ENCODE measurements around the gene PPP2R2C. TPM values are rescaled to one million over a fixed set of nuclear protein-coding genes. Genes with fewer than 3 reads are reported as not detected.

The PPP2R2C gene
- total and polyA plus RNA-seq, 5 donors from 2014 or later, result not detected

DNA sequence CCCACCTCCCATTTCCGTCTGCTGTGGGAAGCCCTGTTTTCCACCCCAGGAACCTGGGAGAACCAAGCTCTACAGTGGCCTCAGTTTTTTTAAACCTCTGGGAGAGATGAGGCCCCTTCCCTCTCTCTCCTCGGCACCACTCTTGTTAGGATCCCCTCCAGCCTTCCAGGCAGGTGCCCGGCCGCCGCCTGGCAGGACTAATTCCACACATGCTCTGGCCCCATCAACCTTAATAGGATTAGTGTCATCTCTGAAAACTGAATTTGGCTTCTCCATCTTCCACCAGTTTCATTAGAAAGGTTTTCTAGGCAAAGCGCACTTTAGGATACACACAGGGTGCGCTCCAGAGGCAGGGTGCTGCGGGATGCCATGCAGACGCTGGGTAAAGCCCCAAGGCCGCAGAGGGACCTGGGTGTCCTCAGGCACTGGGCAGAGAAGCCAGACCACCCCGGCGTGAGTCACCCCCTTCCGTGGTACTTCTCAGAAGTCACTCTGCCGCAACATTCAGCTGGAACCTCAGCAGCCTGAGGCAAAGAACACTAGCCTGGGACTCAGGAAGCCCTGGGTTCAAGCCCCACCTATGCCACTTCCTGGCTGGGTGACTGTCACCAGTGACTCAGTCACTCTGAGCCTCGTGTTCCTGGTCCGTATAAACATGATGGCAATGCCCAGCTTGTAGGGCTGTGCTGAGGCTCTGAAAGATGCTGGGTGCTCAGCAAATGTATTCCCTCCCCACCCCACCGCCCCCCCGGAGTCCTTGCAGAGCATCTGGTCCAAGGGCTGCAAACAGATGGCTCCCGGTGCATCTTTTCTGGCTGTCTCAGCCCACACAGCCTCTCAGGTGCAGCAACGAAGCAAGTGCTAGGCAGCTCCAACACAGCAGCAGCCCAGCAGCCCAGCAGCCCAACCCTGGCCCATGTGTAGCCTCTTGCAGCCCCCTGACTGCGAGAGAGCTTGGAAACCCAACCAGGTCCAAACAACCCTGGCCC lies 29.1 kb downstream of the PPP2R2C start:
- DNase-seq, result no peak
- Histone ChIP-seq H3K4me1 (ENCODE audit: control insufficient read depth, insufficient read depth, low read length, poor library complexity, severe bottlenecking) (no peaks in the 10 kb centered on the region), H3K4me3 (ENCODE audit: low read depth, low read length) (no peak overlapping the region), H3K36me3 (ENCODE audit: control insufficient read depth, insufficient read depth, low read length) (no peaks in the 10 kb centered on the region), H3K9me3 (ENCODE audit: control insufficient read depth in 2 of 2, low read length in 2 of 2) (no peaks in the 10 kb centered on the region), H3K27me3 (ENCODE audit: control insufficient read depth, insufficient read depth, low read length) (no peaks in the 10 kb centered on the region), H3K27ac (ENCODE audit: insufficient read depth, low read length, poor library complexity, severe bottlenecking) (no peak overlapping the region)
- Mint-ChIP-seq H3K36me3 (no peaks in the 10 kb centered on the region), H3K27me3 (peaks cover 15% of the 10 kb centered on the region), H3K9me3 (peaks cover 0 to 1% (median 0%) of the 10 kb centered on the region in 7 donors), H3K4me3 (no peak overlapping the region), H3K4me1 (no peaks in the 10 kb centered on the region), H3K27ac (no peak overlapping the region)
- ATAC-seq (ENCODE audit: low read depth in 2 of 2), result no peak

DNA sequence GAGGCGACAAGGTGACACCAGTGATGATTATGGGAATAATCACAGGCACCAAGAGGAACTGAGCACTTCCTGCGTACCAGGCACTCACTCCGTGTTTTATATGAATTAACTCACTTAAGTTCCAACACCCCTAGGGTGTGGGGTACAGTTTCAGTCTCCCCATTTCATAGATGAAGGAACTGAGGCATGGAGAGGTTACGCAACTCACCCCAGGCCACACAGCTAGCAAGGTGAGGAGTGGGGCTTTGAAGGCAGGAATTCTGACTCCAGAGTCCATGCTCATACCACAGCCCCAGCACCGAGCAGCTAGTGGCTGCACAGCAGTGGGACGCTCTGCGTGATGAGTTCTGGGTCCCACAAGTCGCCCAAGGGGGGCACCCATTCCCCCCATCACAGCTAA lies 29.9 kb downstream of the PPP2R2C start:
- Histone ChIP-seq H3K9me3 (ENCODE audit: control insufficient read depth in 2 of 2, low read length in 2 of 2) (no peaks in the 10 kb centered on the region), H3K27me3 (ENCODE audit: control insufficient read depth, insufficient read depth, low read length) (no peaks in the 10 kb centered on the region), H3K36me3 (ENCODE audit: control insufficient read depth, insufficient read depth, low read length) (no peaks in the 10 kb centered on the region), H3K27ac (ENCODE audit: insufficient read depth, low read length, poor library complexity, severe bottlenecking) (no peak overlapping the region), H3K4me1 (ENCODE audit: control insufficient read depth, insufficient read depth, low read length, poor library complexity, severe bottlenecking) (no peaks in the 10 kb centered on the region), H3K4me3 (ENCODE audit: low read depth, low read length) (no peak overlapping the region)
- H3K27ac Mint-ChIP-seq, result no peak overlapping the region
- H3K9me3 Mint-ChIP-seq, result peaks cover 0 to 1% (median 0%) of the 10 kb centered on the region in 7 donors
- no peak overlapping the region for H3K4me3 Mint-ChIP-seq
- DNase-seq, result no peak
- H3K27me3 Mint-ChIP-seq, result peaks cover 15% of the 10 kb centered on the region
- no peaks in the 10 kb centered on the region for H3K4me1 Mint-ChIP-seq
- ATAC-seq (ENCODE audit: low read depth in 2 of 2), result no peak
- H3K36me3 Mint-ChIP-seq, result no peaks in the 10 kb centered on the region

DNA sequence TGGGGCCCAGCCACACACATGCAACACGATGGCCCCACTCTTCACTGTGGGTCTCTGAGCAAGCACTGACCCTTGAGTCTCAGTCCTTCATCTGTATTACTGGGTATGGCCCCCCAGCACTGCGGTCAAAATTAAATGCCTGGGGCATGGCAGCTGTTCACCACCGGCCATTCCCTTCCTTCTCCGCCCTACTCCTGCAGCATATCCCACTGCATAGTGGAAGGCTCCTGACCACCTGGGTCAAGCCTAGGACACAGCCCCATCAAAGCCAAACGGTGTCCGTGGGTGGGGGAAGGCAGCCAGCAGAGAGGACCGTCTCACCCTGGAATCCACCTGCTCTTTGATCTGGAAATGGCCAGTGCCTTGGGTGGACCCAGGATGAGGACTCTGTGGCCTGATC lies 30.7 kb downstream of the PPP2R2C start:
- H3K4me3 Mint-ChIP-seq, result no peak overlapping the region
- Histone ChIP-seq H3K4me3 (ENCODE audit: low read depth, low read length) (no peak overlapping the region), H3K27ac (ENCODE audit: insufficient read depth, low read length, poor library complexity, severe bottlenecking) (no peak overlapping the region), H3K27me3 (ENCODE audit: control insufficient read depth, insufficient read depth, low read length) (no peaks in the 10 kb centered on the region), H3K9me3 (ENCODE audit: control insufficient read depth in 2 of 2, low read length in 2 of 2) (no peaks in the 10 kb centered on the region), H3K36me3 (ENCODE audit: control insufficient read depth, insufficient read depth, low read length) (no peaks in the 10 kb centered on the region), H3K4me1 (ENCODE audit: control insufficient read depth, insufficient read depth, low read length, poor library complexity, severe bottlenecking) (no peaks in the 10 kb centered on the region)
- no peak for DNase-seq
- peaks cover 15% of the 10 kb centered on the region for H3K27me3 Mint-ChIP-seq
- H3K36me3 Mint-ChIP-seq, result no peaks in the 10 kb centered on the region
- peaks cover 0 to 1% (median 0%) of the 10 kb centered on the region in 7 donors for H3K9me3 Mint-ChIP-seq
- H3K4me1 Mint-ChIP-seq, result no peaks in the 10 kb centered on the region
- H3K27ac Mint-ChIP-seq, result no peak overlapping the region
- no peak for ATAC-seq (ENCODE audit: low read depth in 2 of 2)

DNA sequence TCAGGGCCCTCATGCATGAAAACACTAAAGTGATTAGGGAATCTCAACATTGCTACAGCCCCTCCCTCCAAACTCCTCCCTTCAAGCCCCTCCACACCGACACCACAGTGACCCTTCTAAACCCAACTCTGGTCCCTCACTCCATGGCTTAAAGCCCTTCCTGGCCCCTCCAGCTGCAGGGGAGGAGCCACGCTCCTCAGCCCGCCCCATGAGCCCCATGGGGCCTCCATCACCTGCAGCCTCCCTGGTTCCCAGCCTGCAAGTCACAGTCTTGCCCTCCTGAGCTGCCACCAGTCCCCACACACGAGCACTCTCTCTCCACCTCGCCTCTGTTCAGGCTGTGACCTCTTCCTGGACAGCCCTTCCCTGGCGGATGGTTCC lies 31.2 kb downstream of the PPP2R2C start:
- H3K27me3 Mint-ChIP-seq, result peaks cover 15% of the 10 kb centered on the region
- Histone ChIP-seq H3K4me3 (ENCODE audit: low read depth, low read length) (no peak overlapping the region), H3K9me3 (ENCODE audit: control insufficient read depth in 2 of 2, low read length in 2 of 2) (no peaks in the 10 kb centered on the region), H3K4me1 (ENCODE audit: control insufficient read depth, insufficient read depth, low read length, poor library complexity, severe bottlenecking) (no peaks in the 10 kb centered on the region), H3K27me3 (ENCODE audit: control insufficient read depth, insufficient read depth, low read length) (no peaks in the 10 kb centered on the region), H3K27ac (ENCODE audit: insufficient read depth, low read length, poor library complexity, severe bottlenecking) (no peak overlapping the region), H3K36me3 (ENCODE audit: control insufficient read depth, insufficient read depth, low read length) (no peaks in the 10 kb centered on the region)
- peaks cover 0 to 1% (median 0%) of the 10 kb centered on the region in 7 donors for H3K9me3 Mint-ChIP-seq
- no peaks in the 10 kb centered on the region for H3K36me3 Mint-ChIP-seq
- no peaks in the 10 kb centered on the region for H3K4me1 Mint-ChIP-seq
- H3K4me3 Mint-ChIP-seq, result no peak overlapping the region
- ATAC-seq (ENCODE audit: low read depth in 2 of 2), result no peak
- DNase-seq, result no peak
- no peak overlapping the region for H3K27ac Mint-ChIP-seq

DNA sequence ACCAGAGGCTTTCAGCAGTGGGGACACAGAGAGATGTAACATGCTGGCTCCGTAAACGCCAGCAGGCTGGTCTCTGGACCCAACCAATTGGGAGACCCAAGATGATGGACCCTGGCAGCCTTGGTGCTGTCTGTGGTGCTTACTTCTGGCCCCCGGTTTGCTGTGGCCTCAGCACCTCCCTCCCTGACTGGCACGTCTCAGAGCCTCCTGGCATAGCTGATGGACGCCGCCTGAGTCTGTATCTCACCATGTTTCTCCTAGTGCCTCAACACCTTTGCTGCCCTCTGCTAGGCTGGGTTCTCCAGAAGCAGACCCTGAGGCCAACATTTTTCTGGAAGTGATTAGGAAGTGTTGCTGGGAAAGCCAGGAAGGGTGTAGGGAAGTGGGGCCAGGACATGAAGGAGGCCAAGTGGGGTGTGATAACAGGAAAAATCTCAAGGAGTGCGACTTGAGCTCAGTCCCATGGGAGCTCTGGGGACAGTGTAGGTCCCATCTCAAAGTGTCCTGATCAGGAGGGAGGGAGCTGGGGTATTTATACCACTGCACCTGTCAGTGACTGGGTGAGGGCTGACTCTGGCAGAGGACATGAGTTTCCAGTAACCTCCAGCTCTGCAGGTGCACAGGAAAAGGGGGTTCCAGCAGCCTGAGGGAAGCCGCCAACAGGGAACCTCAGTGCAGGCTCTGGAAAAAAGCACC lies 31.8 kb downstream of the PPP2R2C start:
- Histone ChIP-seq H3K36me3 (ENCODE audit: control insufficient read depth, insufficient read depth, low read length) (no peaks in the 10 kb centered on the region), H3K27ac (ENCODE audit: insufficient read depth, low read length, poor library complexity, severe bottlenecking) (no peak overlapping the region), H3K4me1 (ENCODE audit: control insufficient read depth, insufficient read depth, low read length, poor library complexity, severe bottlenecking) (no peaks in the 10 kb centered on the region), H3K9me3 (ENCODE audit: control insufficient read depth in 2 of 2, low read length in 2 of 2) (no peaks in the 10 kb centered on the region), H3K27me3 (ENCODE audit: control insufficient read depth, insufficient read depth, low read length) (no peaks in the 10 kb centered on the region), H3K4me3 (ENCODE audit: low read depth, low read length) (no peak overlapping the region)
- DNase-seq, result no peak
- peaks cover 15% of the 10 kb centered on the region for H3K27me3 Mint-ChIP-seq
- H3K36me3 Mint-ChIP-seq, result no peaks in the 10 kb centered on the region
- no peak for ATAC-seq (ENCODE audit: low read depth in 2 of 2)
- peaks cover 0 to 2% (median 0%) of the 10 kb centered on the region in 7 donors for H3K9me3 Mint-ChIP-seq
- no peak overlapping the region for H3K4me3 Mint-ChIP-seq
- H3K27ac Mint-ChIP-seq, result no peak overlapping the region
- no peaks in the 10 kb centered on the region for H3K4me1 Mint-ChIP-seq

DNA sequence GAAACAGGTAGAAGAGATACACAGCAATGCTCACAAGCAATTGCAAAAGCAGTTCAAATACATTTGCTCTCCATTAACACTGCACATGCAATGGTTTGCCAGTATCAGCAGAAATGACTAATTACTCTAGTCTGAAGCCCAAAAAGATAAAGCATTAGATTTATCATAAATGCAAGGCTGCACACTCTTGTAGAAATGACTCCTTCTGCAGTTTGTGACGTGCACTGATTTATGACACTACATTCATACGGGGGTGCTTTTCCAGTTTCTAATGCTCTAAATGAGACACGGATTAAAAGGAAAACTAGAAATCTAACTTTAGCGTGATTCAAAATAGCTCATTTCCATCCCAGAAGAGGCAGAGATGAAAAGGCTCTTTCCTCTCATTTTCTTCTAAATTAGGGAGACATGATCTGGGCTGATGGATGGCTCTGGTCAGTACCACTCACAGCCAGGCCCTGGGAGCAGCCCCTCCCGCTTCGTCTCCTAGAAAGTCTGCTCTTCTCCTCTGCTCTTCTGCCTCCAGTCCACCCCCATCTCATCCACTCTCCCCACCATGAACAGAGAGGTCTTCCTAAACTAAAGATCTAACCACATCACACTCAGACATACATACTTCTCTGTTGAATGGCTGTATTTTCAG lies 33.2 kb downstream of the PPP2R2C start:
- H3K27ac ChIP-seq (ENCODE audit: insufficient read depth, low read length, poor library complexity, severe bottlenecking), result no peak overlapping the region
- Mint-ChIP-seq H3K4me3 (no peak overlapping the region), H3K27me3 (peaks cover 8% of the 10 kb centered on the region), H3K9me3 (peaks cover 0 to 7% (median 2%) of the 10 kb centered on the region in 7 donors), H3K36me3 (no peaks in the 10 kb centered on the region), H3K27ac (no peak overlapping the region), H3K4me1 (no peaks in the 10 kb centered on the region)
- no peaks in the 10 kb centered on the region for H3K4me1 ChIP-seq (ENCODE audit: control insufficient read depth, insufficient read depth, low read length, poor library complexity, severe bottlenecking)
- peaks cover 0 to 5% of the 10 kb centered on the region in 2 experiments for H3K9me3 ChIP-seq (ENCODE audit: control insufficient read depth in 2 of 2, low read length in 2 of 2)
- no peak overlapping the region for H3K4me3 ChIP-seq (ENCODE audit: low read depth, low read length)
- H3K27me3 ChIP-seq (ENCODE audit: control insufficient read depth, insufficient read depth, low read length), result no peaks in the 10 kb centered on the region
- no peaks in the 10 kb centered on the region for H3K36me3 ChIP-seq (ENCODE audit: control insufficient read depth, insufficient read depth, low read length)
- ATAC-seq (ENCODE audit: low read depth in 2 of 2), result no peak
- DNase-seq, result no peak

DNA sequence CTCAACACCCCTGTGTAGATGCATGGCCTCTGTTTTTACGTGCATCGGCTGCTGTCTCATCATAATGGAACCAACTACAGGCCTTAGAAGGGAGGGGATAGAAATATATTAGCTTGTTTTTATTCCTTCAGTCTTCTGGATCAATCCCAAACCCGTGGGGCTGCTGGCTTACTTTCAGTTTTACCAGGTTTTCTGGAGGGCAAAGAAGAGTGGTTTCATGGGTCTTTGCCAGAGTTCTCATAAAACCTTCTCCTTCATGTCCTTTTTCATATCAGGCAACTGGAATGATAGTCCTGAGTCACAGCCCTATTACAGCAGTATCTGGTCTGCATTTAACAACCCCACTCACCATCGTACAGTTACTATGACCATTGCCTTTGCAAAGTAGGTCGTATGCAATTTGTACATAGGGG lies 34.6 kb downstream of the PPP2R2C start:
- Mint-ChIP-seq H3K9me3 (peaks cover 0 to 14% (median 2%) of the 10 kb centered on the region in 7 donors), H3K4me3 (no peak overlapping the region), H3K27me3 (peaks cover 4% of the 10 kb centered on the region), H3K4me1 (no peaks in the 10 kb centered on the region), H3K36me3 (no peaks in the 10 kb centered on the region), H3K27ac (no peak overlapping the region)
- Histone ChIP-seq H3K4me3 (ENCODE audit: low read depth, low read length) (no peak overlapping the region), H3K27me3 (ENCODE audit: control insufficient read depth, insufficient read depth, low read length) (no peaks in the 10 kb centered on the region), H3K27ac (ENCODE audit: insufficient read depth, low read length, poor library complexity, severe bottlenecking) (no peak overlapping the region), H3K9me3 (ENCODE audit: control insufficient read depth in 2 of 2, low read length in 2 of 2) (peaks cover 0 to 5% of the 10 kb centered on the region in 2 experiments), H3K4me1 (ENCODE audit: control insufficient read depth, insufficient read depth, low read length, poor library complexity, severe bottlenecking) (no peaks in the 10 kb centered on the region), H3K36me3 (ENCODE audit: control insufficient read depth, insufficient read depth, low read length) (no peaks in the 10 kb centered on the region)
- ATAC-seq (ENCODE audit: low read depth in 2 of 2), result no peak
- DNase-seq, result no peak
